A673 (cell line): ENCODE results near the gene GTPBP6. TPM values are rescaled to one million over a fixed set of nuclear protein-coding genes. Genes with fewer than 3 reads are reported as not detected.

Experiments used
- BruUV-seq: library from RNA; stranded (reverse); fragments of 400-500 nt; replicated peaks from 2 replicates; lab custom pipeline; 2021; lab: Mats Ljungman, UMichigan
- CTCF ChIA-PET: fragments of 300-600 bp; sonication (Branson Sonifier 250); formaldehyde crosslinking; loops from one replicate; lab custom pipeline; 2022; ENCODE audit warnings: antibody characterized with exemption; lab: Charles Lee
- POLR2A ChIA-PET: fragments of 300-600 bp; sonication (Branson Sonifier 250); formaldehyde crosslinking; loops from one replicate; lab custom pipeline; 2022; ENCODE audit warnings: antibody characterized with exemption; ENCODE audit not compliant: low non-redundant PET; lab: Charles Lee
- DNase-seq: peaks from one replicate; pipeline ENCODE4 v3.0.0-alpha.2; 2015; ENCODE audit warnings: low spot score
- H3K27ac ChIP-seq: fragments of 200-600 bp; sonication (generic); 2 replicates; pipeline ENCODE4 v1.5.1; 2016; ENCODE audit warnings: mixed run types, low read depth, mild to moderate bottlenecking, mixed read lengths, antibody characterized with exemption, low read length; ENCODE audit not compliant: poor library complexity, severe bottlenecking
- H3K27me3 ChIP-seq: fragments of 200-600 bp; sonication (generic); replicated peaks from 2 replicates; pipeline ENCODE4 v1.6.1; 2017; ENCODE audit warnings: mixed run types, low read depth, mild to moderate bottlenecking, mixed read lengths, antibody characterized with exemption, low read length; ENCODE audit not compliant: insufficient read depth, poor library complexity
- H3K36me3 ChIP-seq: fragments of 200-600 bp; sonication (generic); 2 replicates; pipeline ENCODE4 v1.6.1; 2016; ENCODE audit warnings: mixed run types, mild to moderate bottlenecking, mixed read lengths, antibody characterized with exemption, low read length; ENCODE audit not compliant: insufficient read depth, poor library complexity, severe bottlenecking
- H3K4me1 ChIP-seq: fragments of 200-600 bp; sonication (generic); 2 replicates; pipeline ENCODE4 v1.6.1; 2017; ENCODE audit warnings: mixed run types, mild to moderate bottlenecking, mixed read lengths, antibody characterized with exemption, low read length; ENCODE audit not compliant: insufficient read depth, poor library complexity, severe bottlenecking
- H3K4me3 ChIP-seq: fragments of 200-600 bp; sonication (generic); 2 replicates; pipeline ENCODE4 v1.5.1; 2016; ENCODE audit warnings: low read depth, mixed run types, mild to moderate bottlenecking, mixed read lengths, low read length; ENCODE audit not compliant: poor library complexity, severe bottlenecking
- H3K9me3 ChIP-seq: fragments of 200-600 bp; sonication (generic); 2 replicates; pipeline ENCODE4 v1.6.1; 2016; ENCODE audit warnings: mixed run types, low read depth, mild to moderate bottlenecking, mixed read lengths, antibody characterized with exemption, low read length; ENCODE audit not compliant: poor library complexity, severe bottlenecking
- EZH2 ChIP-seq: fragments of 200-600 bp; sonication (generic); IDR thresholded peaks from 2 replicates; pipeline ENCODE4 v1.6.1; 2017; ENCODE audit warnings: borderline replicate concordance, low read depth, mild to moderate bottlenecking, mixed read lengths, antibody characterized with exemption, low read length; ENCODE audit not compliant: poor library complexity, severe bottlenecking
- intact Hi-C: fragments of 100-400 bp; cut with micrococcal nuclease; formaldehyde crosslinking; loops from one replicate; pipeline ENCODE4 v1.10.0; 2022; ENCODE audit not compliant: unreplicated experiment
- total RNA-seq: library from RNA; stranded (reverse); gene quantifications from 2 replicates; pipeline ENCODE4 v1.2.3, GENCODE V29; 2021
- TF ChIP-seq, protein P1 (sequence below): fragments of 300-800, 200-600 bp; sonication (generic); conservative IDR thresholded peaks from 2 replicates; pipeline ENCODE4 v1.5.1; 2017; ENCODE audit warnings: low read depth, mild to moderate bottlenecking, antibody characterized with exemption, low read length, moderate library complexity, mixed read lengths

The GTPBP6 gene
- total RNA-seq, 1 experiment from 2014 or later = 85.1 TPM

DNA sequence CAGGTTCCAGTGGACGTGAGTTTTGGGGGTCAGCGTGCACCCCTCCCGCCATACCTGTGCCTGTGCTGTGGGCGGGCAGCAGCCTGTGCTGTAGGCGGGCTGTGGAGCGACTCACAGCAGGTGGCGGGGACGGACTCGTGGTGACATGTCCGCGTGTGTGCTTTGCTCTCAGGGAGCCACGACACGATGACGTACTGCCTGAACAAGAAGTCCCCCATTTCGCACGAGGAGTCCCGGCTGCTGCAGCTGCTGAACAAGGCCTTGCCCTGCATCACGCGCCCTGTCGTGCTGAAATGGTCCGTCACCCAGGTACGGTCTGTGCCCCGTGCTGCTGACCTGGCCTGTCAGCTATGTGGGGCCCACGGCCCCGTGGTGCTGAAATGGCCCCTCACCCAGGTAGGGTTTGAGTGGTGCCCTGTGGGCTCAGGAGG lies 30.0 kb downstream of the GTPBP6 start:
- intact Hi-C loops = no loop called here
- no peak overlapping the region for H3K27ac ChIP-seq
- no peaks in the 10 kb centered on the region for H3K9me3 ChIP-seq
- H3K4me1 ChIP-seq = no peaks in the 10 kb centered on the region
- CTCF ChIA-PET = no interaction called here
- no peak for TF ChIP-seq EZH2
- TF ChIP-seq, protein P1, sequence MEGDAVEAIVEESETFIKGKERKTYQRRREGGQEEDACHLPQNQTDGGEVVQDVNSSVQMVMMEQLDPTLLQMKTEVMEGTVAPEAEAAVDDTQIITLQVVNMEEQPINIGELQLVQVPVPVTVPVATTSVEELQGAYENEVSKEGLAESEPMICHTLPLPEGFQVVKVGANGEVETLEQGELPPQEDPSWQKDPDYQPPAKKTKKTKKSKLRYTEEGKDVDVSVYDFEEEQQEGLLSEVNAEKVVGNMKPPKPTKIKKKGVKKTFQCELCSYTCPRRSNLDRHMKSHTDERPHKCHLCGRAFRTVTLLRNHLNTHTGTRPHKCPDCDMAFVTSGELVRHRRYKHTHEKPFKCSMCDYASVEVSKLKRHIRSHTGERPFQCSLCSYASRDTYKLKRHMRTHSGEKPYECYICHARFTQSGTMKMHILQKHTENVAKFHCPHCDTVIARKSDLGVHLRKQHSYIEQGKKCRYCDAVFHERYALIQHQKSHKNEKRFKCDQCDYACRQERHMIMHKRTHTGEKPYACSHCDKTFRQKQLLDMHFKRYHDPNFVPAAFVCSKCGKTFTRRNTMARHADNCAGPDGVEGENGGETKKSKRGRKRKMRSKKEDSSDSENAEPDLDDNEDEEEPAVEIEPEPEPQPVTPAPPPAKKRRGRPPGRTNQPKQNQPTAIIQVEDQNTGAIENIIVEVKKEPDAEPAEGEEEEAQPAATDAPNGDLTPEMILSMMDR = no peak
- H3K36me3 ChIP-seq = peaks cover 74% of the 10 kb centered on the region
- BruUV-seq = no TSS peak
- no peaks in the 10 kb centered on the region for H3K27me3 ChIP-seq
- DNase-seq = no peak
- H3K4me3 ChIP-seq = no peak overlapping the region
- POLR2A ChIA-PET = no interaction called here

DNA sequence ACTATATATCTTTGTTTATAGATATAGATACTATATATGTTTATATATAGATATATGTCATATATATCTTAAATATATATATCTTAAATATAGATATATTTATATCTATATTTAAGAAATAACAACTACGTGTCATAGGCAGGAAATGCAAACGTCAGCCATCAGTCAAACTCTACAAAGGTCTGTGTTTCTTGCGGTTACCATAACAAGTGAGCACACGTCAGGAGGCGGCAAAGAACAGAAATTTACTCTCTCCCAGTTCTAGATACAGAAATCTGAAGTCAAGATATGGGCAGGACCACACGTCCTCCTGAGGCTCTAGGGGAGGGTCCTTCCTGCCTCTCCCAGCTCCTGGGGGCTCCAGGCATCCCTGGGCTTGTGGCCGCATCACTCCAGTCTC lies 30.9 kb downstream of the GTPBP6 start:
- BruUV-seq = no TSS peak
- Histone ChIP-seq H3K36me3 (peaks cover 65% of the 10 kb centered on the region), H3K4me3 (no peak overlapping the region), H3K27me3 (no peaks in the 10 kb centered on the region), H3K27ac (no peak overlapping the region), H3K4me1 (no peaks in the 10 kb centered on the region), H3K9me3 (no peaks in the 10 kb centered on the region)
- ChIA-PET CTCF (no interaction called here), POLR2A (no interaction called here)
- intact Hi-C loops = no loop called here
- DNase-seq = no peak
- TF ChIP-seq, protein P1 = no peak
- TF ChIP-seq EZH2 = no peak

DNA sequence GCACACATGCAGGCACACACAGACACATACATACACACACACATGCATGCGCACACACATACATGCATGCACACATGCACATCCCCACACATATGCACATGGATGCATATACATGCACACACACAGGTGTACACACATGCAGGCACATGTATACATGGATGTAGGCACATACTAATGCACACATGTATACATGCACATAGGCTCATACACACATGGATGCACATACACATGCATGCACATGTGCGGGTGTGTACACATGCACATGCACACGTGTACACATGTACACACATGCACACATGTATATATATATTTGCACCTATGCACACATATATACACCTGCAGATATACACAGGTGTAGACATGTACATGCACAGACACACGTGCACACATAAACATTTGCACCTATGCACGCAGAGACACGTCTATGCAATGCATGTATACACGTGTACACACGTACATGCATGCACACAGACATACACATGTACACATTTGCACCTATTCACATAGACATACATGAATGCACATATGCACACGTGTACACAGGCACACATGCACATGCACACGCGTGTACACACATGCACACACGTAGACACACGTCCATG lies 33.4 kb downstream of the GTPBP6 start:
- CTCF ChIA-PET = no interaction called here
- BruUV-seq = no TSS peak
- no peaks in the 10 kb centered on the region for H3K9me3 ChIP-seq
- intact Hi-C loops = no loop called here
- POLR2A ChIA-PET = no interaction called here
- DNase-seq = no peak
- H3K36me3 ChIP-seq = peaks cover 54% of the 10 kb centered on the region
- peaks cover 9% of the 10 kb centered on the region for H3K4me1 ChIP-seq
- no peaks in the 10 kb centered on the region for H3K27me3 ChIP-seq
- no peak overlapping the region for H3K4me3 ChIP-seq
- TF ChIP-seq, protein P1 = no peak
- TF ChIP-seq EZH2 = no peak
- H3K27ac ChIP-seq = no peak overlapping the region
